WTC11 (cell line): ENCODE results near the gene RARA.
A peak's percentile ranks its signal among the peaks of the same experiment; 100 is the strongest.

Experiments used
- FOXK1 ChIP-seq: sonication (generic); formaldehyde crosslinking; IDR thresholded peaks from 2 replicates; pipeline ENCODE4 v1.8.0; 2022; ENCODE audit warnings: mild to moderate bottlenecking, moderate library complexity, missing genetic modification reagents
- SP1 ChIP-seq: sonication (generic); formaldehyde crosslinking; conservative IDR thresholded peaks from 2 replicates; pipeline ENCODE4 v1.8.1; 2022; ENCODE audit warnings: missing genetic modification reagents
- TP53 ChIP-seq: sonication (generic); formaldehyde crosslinking; IDR thresholded peaks from 2 replicates; pipeline ENCODE4 v1.8.1; 2023; ENCODE audit warnings: mild to moderate bottlenecking, missing genetic modification reagents
- ZBTB21 ChIP-seq: sonication (generic); formaldehyde crosslinking; IDR thresholded peaks from 2 replicates; pipeline ENCODE4 v1.8.1; 2023; ENCODE audit warnings: mild to moderate bottlenecking, missing genetic modification reagents, borderline replicate concordance
- ZNF121 ChIP-seq: sonication (generic); formaldehyde crosslinking; IDR thresholded peaks from 2 replicates; pipeline ENCODE4 v1.8.0; 2023; ENCODE audit warnings: missing genetic modification reagents
- ZNF263 ChIP-seq: sonication (generic); formaldehyde crosslinking; IDR thresholded peaks from 2 replicates; pipeline ENCODE4 v1.8.1; 2022; ENCODE audit warnings: low read depth, mild to moderate bottlenecking, moderate library complexity, missing genetic modification reagents
- ZNF512 ChIP-seq: sonication (generic); formaldehyde crosslinking; IDR thresholded peaks from 2 replicates; pipeline ENCODE4 v1.8.1; 2022; ENCODE audit warnings: missing genetic modification reagents, borderline replicate concordance
- TF ChIP-seq, protein P1 (sequence below): fragments of 200-600 bp; IDR thresholded peaks from 2 replicates; pipeline ENCODE4 v1.8.0; 2022; ENCODE audit warnings: antibody characterized with exemption
- TF ChIP-seq, protein P2 (sequence below): sonication (generic); formaldehyde crosslinking; IDR thresholded peaks from 2 replicates; pipeline ENCODE4 v1.8.1; 2022; ENCODE audit warnings: mild to moderate bottlenecking, missing genetic modification reagents, moderate library complexity, borderline replicate concordance
- TF ChIP-seq, protein P3 (sequence below): sonication (generic); formaldehyde crosslinking; conservative IDR thresholded peaks from 2 replicates; pipeline ENCODE4 v1.8.1; 2022; ENCODE audit warnings: mild to moderate bottlenecking, missing genetic modification reagents

DNA sequence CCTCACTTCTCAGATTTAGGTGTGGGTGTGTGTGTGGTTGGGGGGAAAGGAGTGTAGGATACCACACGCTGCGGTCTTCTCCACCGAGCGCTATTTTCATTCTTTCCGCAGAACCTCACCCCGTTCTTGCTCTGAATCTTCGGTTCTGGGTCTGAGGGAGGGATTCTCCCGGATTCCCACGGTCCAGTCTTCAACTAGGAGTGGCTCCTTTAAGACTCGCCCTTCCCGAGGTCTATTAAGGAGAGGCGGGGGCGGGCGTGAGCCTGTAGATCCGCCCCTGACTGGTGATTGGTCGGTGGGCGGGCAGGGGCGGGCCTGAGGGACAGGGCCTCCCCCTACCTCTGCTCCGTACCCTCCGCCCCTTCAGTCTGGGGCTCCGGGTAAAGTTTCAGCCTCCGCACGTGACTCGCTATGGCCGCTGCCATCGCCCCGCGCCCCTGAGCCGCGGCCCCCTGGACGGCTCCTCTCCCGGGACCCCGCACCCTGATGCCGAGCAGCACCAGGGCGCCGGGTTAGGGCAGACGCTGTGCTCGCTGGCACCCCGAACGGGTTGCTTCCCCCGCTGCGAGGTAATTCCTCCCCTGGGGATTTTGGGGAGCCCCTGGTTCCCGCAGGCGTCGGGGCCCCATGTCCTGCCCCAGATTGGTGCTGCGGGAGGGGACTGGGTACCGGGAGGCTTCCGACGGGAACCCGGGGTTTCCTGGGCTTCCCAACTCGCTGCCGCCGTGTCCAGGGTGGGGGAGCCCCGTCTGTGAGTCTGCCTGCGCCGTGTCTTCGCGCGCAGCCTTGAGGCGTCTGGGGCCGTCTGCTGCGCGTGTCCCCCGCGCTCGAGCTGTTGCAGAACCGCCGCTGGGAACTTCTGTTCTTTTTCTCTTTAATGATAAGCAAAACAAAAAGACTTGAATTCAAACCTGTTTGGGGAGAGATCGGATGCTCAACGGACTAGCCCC is 9.2 kb downstream of the RARA start:
- TF ChIP-seq, protein P1, sequence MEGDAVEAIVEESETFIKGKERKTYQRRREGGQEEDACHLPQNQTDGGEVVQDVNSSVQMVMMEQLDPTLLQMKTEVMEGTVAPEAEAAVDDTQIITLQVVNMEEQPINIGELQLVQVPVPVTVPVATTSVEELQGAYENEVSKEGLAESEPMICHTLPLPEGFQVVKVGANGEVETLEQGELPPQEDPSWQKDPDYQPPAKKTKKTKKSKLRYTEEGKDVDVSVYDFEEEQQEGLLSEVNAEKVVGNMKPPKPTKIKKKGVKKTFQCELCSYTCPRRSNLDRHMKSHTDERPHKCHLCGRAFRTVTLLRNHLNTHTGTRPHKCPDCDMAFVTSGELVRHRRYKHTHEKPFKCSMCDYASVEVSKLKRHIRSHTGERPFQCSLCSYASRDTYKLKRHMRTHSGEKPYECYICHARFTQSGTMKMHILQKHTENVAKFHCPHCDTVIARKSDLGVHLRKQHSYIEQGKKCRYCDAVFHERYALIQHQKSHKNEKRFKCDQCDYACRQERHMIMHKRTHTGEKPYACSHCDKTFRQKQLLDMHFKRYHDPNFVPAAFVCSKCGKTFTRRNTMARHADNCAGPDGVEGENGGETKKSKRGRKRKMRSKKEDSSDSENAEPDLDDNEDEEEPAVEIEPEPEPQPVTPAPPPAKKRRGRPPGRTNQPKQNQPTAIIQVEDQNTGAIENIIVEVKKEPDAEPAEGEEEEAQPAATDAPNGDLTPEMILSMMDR: no peak
- TF ChIP-seq SP1 (peak; percentile 88), ZNF263 (CRISPR knock-in tag) (no peak), FOXK1 (CRISPR knock-in tag) (no peak), ZNF121 (CRISPR knock-in tag) (no peak), TP53 (CRISPR knock-in tag) (no peak), ZNF512 (CRISPR knock-in tag) (no peak), ZBTB21 (CRISPR knock-in tag) (no peak)
- TF ChIP-seq, protein P2, sequence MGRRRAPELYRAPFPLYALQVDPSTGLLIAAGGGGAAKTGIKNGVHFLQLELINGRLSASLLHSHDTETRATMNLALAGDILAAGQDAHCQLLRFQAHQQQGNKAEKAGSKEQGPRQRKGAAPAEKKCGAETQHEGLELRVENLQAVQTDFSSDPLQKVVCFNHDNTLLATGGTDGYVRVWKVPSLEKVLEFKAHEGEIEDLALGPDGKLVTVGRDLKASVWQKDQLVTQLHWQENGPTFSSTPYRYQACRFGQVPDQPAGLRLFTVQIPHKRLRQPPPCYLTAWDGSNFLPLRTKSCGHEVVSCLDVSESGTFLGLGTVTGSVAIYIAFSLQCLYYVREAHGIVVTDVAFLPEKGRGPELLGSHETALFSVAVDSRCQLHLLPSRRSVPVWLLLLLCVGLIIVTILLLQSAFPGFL: no peak
- TF ChIP-seq, protein P3, sequence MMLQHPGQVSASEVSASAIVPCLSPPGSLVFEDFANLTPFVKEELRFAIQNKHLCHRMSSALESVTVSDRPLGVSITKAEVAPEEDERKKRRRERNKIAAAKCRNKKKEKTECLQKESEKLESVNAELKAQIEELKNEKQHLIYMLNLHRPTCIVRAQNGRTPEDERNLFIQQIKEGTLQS (CRISPR knock-in tag): no peak
